ENCODE measurements around the gene TNMD.

Gene TNMD

GRCh38 chrX:100643956-100644860 lies 59.5 kb downstream of the TNMD start, which contains the start of gene SRPX2:
Gene SRPX2, plus strand, starts transcription at chrX:100644199. Its CDS starts 2,124 bp downstream, at chrX:100646323.
- DNase-seq: peak in 5 of 51 donors; percentile 0 to 6 (median 1)

GRCh38 chrX:100645106-100645505 lies 60.4 kb downstream of the TNMD start:
- DNase-seq: no peak

GRCh38 chrX:100647095-100647494 lies 62.4 kb downstream of the TNMD start:
- no peak for DNase-seq

GRCh38 chrX:100647739-100648138 lies 63.0 kb downstream of the TNMD start:
- DNase-seq: no peak

- DNase-seq: no peak
Measured at GRCh38 chrX:100648458-100649417, 64.0 kb downstream of the TNMD start.
